Neural progenitor cell (in vitro differentiated cells): ENCODE results near the gene HUS1.

Source experiments
- EZH2 ChIP-seq: fragments of 200-600 bp; sonication (generic); IDR thresholded peaks from 2 replicates; pipeline ENCODE4 v1.6.1; 2017; ENCODE audit warnings: antibody characterized with exemption, mild to moderate bottlenecking, moderate library complexity
- TF ChIP-seq, protein P1 (sequence below): fragments of 200-600 bp; sonication (generic); IDR thresholded peaks from 2 replicates; pipeline ENCODE4 v1.5.1; 2017; ENCODE audit warnings: antibody characterized with exemption, mild to moderate bottlenecking

GRCh38 chr7:47948141-47948790 is 31.1 kb downstream of the HUS1 start, which contains the start of gene PKD1L1:
- TF ChIP-seq EZH2 = no peak
- TF ChIP-seq, protein P1, sequence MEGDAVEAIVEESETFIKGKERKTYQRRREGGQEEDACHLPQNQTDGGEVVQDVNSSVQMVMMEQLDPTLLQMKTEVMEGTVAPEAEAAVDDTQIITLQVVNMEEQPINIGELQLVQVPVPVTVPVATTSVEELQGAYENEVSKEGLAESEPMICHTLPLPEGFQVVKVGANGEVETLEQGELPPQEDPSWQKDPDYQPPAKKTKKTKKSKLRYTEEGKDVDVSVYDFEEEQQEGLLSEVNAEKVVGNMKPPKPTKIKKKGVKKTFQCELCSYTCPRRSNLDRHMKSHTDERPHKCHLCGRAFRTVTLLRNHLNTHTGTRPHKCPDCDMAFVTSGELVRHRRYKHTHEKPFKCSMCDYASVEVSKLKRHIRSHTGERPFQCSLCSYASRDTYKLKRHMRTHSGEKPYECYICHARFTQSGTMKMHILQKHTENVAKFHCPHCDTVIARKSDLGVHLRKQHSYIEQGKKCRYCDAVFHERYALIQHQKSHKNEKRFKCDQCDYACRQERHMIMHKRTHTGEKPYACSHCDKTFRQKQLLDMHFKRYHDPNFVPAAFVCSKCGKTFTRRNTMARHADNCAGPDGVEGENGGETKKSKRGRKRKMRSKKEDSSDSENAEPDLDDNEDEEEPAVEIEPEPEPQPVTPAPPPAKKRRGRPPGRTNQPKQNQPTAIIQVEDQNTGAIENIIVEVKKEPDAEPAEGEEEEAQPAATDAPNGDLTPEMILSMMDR = no peak
